ENCODE measurements around the gene ABCA1.
"Not testable (repeated sequence)": the region's sequence is repeated elsewhere in the genome, so short reads cannot be mapped to it uniquely, and the experiment has no call there.

ABCA1 gene

GRCh38 chr9:104944356-104944755 is 16.4 kb upstream of the ABCA1 start:
- no peak for DNase-seq

GRCh38 chr9:104941597-104941996 is 13.6 kb upstream of the ABCA1 start:
- no peak for DNase-seq

DNA sequence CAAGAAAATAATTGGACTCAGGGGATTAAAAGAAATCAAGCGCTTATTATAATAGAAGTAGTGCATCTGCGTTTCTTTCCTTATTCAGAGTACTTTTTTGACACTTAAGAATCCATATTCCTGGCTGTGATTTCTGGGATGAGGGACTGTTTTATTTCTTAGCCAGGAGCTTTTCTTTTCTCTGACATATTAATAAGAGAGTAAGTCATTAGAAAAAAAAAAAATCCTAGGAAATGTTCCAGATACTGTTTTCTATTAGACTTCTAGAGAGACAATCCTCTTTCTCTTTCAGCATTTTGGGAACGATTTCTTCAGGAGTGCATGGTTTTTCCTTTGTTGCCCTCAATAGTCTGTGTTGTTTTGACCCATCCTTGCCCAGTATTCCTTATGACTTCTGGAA is 8.3 kb upstream of the ABCA1 start:
- DNase-seq = no peak

DNA sequence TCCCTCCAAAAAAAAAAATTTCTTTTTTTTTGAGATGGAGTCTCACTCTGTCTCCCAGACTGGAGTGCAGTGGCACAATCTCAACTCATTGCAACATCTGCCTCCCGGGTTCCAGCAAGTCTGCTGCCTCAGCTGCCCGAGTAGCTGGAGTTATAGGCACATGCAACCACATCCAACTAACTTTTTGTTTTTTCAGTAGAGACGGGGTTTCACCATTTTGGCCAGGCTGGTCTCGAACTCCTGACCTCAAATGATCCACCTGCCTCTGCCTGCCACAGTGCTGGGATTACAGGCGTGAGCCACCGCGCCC is 7.5 kb upstream of the ABCA1 start:
- not testable (repeated sequence) for DNase-seq

- DNase-seq = no peak
These were observed 6.9 kb upstream of the ABCA1 start for GRCh38 chr9:104934691-104935500.

GRCh38 chr9:104933091-104933490 is 5.1 kb upstream of the ABCA1 start:
- DNase-seq = not testable (repeated sequence)

- no peak for DNase-seq
These were observed 3.3 kb upstream of the ABCA1 start for GRCh38 chr9:104931256-104931655.

DNA sequence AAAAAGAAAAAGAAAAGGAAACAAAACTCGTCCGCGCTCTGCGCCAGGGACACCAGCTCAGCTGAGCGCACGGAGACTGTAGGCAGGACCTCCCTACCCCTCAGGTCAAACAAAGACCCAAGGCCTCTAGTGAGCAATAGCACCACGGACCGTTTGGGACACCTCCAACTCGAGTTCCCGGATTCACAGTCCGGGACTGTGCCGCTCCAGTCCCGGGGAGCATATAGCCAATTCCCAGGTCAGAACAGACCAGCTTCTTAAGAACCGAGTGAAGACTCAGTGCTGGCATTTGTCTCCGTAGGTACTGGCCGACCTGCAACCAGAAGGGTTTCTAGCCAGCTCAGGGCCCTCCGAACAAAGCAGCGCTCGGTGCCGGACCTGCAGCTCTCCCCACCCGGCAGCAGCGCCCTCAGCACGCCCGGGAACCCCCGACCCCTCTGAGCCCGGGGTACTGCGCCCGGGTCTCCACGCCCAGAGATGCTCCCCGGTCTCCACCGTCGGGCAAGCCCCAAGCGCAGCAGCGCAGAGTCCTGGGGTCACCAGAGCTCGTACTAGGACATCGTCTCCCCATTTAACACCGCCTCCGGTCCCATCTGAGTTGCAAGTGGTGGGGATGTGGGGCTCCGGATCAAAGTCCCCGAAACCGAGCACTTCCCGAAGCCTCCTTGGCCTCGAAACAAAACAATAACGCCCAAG is 591 bp downstream of the ABCA1 start:
- DNase-seq = peak; percentile 40

GRCh38 chr9:104923740-104924139 is 4.2 kb downstream of the ABCA1 start:
- DNase-seq = no peak

- no peak for DNase-seq
These were observed 4.7 kb downstream of the ABCA1 start for GRCh38 chr9:104923289-104923688.

DNA sequence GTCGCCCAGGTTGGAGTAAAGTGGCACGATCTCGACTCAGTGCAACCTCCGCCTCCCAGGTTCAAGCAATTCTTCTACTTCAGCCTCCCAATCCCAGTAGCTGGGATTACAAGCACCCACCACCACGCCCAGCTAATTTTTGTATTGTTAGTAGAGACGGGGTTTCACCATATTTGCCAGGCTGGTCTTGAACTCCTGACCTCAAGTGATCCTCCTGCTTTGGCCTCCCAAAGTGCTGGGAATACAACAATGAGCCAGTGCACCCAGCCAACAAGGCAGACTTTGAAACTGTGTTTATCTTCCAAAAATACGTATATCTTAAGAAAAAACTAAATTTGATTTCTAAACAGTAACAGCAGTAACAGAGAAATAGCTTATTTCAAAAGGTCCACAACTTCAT is 5.2 kb downstream of the ABCA1 start:
- DNase-seq = not testable (repeated sequence)

DNA sequence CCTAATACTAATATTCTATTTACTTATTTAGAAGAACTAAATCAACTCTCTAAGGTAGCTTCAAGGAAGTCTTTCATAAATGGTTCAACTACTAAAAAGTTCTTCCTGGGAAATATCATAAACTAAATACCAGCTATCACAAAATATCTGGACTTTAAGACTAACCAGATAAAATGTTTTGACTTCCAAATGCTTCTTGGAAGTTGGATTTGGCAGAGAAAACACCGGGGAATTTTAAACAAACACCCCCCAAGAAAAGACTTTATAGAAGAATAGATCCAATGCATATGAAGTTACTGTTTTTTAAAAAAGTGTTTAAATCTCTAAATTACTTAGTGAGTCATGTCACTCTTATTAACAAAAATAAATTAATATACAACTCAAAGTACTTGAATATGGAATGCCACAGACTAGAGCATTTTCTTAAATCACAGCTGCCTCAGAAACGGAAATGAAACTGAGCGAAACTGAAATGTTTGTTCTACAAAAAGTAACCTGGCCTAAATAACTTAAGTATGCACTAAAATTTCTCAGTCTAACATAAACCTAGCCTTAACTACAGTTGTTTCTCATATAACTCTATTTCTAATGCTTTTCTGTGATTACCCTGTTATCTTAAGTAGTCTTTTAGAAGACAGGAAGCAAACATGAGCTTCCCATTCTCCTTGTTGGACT is 6.8 kb downstream of the ABCA1 start:
- DNase-seq = no peak

DNA sequence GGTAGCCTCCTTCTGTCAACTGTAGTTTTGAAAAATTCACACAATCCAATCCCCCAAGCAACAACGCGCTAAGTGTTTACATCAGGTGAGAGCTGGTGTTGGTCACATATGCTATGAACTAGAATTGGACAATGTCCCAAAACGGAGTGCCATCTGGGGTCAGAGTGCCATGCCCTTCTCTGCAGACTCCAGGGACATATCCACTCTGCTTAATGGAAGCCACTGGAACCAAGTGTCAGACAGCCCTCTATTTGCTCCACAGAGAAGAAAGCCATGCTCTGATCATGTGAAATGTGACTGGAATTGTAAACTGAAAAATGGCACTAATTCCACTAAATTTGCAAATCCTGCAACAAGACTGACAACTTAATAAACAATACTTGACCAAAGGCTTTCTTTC is 12.2 kb downstream of the ABCA1 start:
- no peak for DNase-seq

DNA sequence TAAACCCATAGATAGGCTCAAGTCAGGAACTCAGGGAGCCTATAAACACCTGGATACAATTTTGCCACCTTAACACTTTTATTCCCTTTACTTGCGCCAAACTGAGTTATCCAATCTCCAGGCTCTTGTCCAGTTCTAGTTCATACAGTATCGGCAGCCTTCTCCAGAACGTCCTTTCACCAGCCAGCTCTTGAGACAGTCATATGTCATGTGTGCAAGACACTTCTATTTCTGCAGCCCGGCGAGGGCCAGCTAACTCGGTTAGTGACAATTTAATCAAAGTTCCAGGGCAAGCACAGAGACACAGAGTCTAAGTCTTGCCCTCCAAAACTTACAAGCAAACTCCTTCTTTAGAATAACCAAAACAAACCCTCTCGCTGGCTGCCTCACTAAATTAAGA is 12.9 kb downstream of the ABCA1 start:
- DNase-seq = no peak

GRCh38 chr9:104914466-104914865 is 13.5 kb downstream of the ABCA1 start:
- no peak for DNase-seq

GRCh38 chr9:104912606-104913005 is 15.3 kb downstream of the ABCA1 start:
- DNase-seq = no peak

GRCh38 chr9:104911032-104911607 is 16.8 kb downstream of the ABCA1 start:
- DNase-seq = no peak

DNA sequence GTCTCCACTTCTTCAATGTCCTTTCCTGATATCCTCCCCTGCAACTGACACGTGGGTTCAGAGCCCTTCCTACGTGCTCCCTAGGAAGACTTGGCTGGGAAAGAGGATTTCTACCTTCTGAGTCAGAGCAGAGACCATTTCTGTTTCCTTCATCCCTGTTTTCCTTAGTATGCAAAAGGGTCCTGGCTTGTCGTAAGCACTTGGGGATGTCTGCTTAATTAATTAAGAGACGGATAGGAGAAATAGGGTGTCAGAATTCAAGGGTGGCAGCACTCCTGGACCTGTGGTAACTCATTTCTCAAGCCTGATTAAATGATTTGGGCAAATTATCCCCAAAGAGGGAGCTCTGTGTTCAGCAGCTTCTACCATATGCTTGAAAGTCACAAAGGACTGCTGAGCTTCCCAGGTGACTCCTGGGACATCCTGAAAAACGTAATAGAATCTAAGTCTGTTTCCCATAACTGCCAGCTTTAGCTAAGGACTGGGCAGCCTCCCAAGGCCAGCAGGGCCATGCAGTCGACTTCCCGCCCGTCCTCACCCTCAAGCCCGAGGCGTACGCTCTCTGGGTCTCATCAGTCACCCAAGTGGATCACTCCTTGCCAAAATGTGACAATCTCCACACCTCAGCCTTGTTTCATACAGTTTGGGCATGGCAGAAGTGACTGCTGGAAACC is 20.5 kb downstream of the ABCA1 start:
- no peak for DNase-seq

DNA sequence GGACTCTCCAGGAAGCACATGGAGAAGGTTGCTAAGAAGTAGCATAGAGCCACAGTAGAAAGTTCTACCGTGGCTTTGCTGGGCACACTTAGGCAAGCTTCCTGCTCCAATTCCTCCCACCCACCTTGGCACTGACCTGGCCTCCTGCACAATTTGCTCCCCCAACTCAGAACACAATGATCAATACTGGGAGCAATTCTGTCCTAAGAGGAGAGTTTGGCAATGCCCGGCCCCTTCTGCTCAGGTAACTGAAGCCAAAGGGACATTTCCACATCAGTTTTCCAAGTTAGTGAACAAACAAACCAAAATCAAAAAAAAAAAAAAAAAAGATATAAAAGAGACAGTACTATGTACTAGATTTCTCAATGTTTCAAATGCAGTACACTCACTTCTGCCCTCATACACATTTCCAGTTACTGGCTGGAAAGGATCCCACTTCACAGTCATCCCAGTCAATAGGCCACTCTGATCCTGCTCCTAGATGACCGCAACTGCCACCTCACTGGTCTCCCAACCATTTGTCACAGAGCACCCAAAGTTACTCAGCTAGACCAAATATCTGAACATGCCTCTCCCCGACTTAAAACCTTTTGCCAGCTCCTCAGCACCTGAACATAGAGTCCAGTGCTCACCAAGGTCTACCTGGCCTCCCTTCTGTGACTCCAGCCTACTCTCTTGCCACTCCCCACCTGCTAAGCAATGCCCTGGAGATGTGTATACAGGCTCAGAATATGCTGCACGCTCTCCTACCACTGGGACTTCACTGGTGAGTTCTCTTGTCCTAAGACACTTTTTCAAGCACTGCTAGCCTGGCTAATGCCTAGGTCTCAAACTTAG is 21.3 kb downstream of the ABCA1 start:
- no peak for DNase-seq

GRCh38 chr9:104905931-104906330 is 22.0 kb downstream of the ABCA1 start:
- no peak for DNase-seq

- DNase-seq = no peak
These were observed 22.6 kb downstream of the ABCA1 start for GRCh38 chr9:104905153-104905901.

Measured in NCI-H526 treated with DMSO at 0.1 percent for 48 hours (cell line).